IMR-90 (cell line): ENCODE measurements around the gene IL17REL. TPM values are rescaled to one million over a fixed set of nuclear protein-coding genes. Genes with fewer than 3 reads are reported as not detected.

ENCODE experiments used
- ATAC-seq: fragments of 200-7000 bp; cut with Tn5 transposase; 2 replicates; pipeline ENCODE4 v1.9.1; 2020; ENCODE audit warnings: low read depth, mild to moderate bottlenecking, moderate library complexity
- BruUV-seq: library from RNA; stranded (reverse); fragments of 400-500 nt; replicated peaks from 2 replicates; lab custom pipeline; 2021; lab: Mats Ljungman, UMichigan
- CTCF ChIA-PET: fragments of 300-600 bp; formaldehyde crosslinking; extraction: SDS; loops from one replicate; lab custom pipeline; 2021; ENCODE audit warnings: antibody characterized with exemption; lab: Yijun Ruan, JAX
- POLR2A ChIA-PET: fragments of 300-600 bp; sonication (Branson Sonifier 250); formaldehyde crosslinking; loops from one replicate; lab custom pipeline; 2022; ENCODE audit warnings: antibody characterized with exemption; ENCODE audit not compliant: unreplicated experiment; lab: Charles Lee
- DNase-seq: peaks from one replicate; pipeline ENCODE4 v3.0.0; 2013
- H2AFZ ChIP-seq: replicated peaks from 2 replicates; pipeline ENCODE3; 2013; ENCODE audit warnings: low read length, mild to moderate bottlenecking; ENCODE audit not compliant: poor library complexity
- H2AK5ac ChIP-seq: 2 replicates; pipeline ENCODE4 v1.6.1; 2013; ENCODE audit warnings: low read depth, low read length, inconsistent platforms
- H2AK9ac ChIP-seq: replicated peaks from 2 replicates; pipeline ENCODE3; 2013; ENCODE audit warnings: mild to moderate bottlenecking, low read depth, low read length, moderate library complexity; ENCODE audit not compliant: poor library complexity
- H2BK120ac ChIP-seq: 2 replicates; pipeline ENCODE4 v1.6.1; 2013; ENCODE audit warnings: low read depth, low read length, inconsistent platforms
- H2BK15ac ChIP-seq: 3 replicates; pipeline ENCODE4 v1.6.1; 2013; ENCODE audit warnings: low read depth, low read length, inconsistent platforms
- H2BK20ac ChIP-seq: 2 replicates; pipeline ENCODE4 v1.6.1; 2013; ENCODE audit warnings: low read depth, mild to moderate bottlenecking, inconsistent platforms, low read length, moderate library complexity
- H2BK5ac ChIP-seq: 2 replicates; pipeline ENCODE4 v1.6.1; 2013; ENCODE audit warnings: mild to moderate bottlenecking, low read depth, low read length, inconsistent platforms; ENCODE audit not compliant: poor library complexity, severe bottlenecking
- H3K14ac ChIP-seq: replicated peaks from 2 replicates; pipeline ENCODE4 v1.6.1; 2013; ENCODE audit warnings: low read depth, low read length, inconsistent platforms
- H3K18ac ChIP-seq: 2 replicates; pipeline ENCODE4 v1.6.1; 2013; ENCODE audit warnings: low read depth, low read length, control low read depth
- H3K23ac ChIP-seq: 2 replicates; pipeline ENCODE4 v1.6.1; 2013; ENCODE audit warnings: low read depth, low read length, inconsistent platforms
- H3K27ac ChIP-seq: 2 replicates; pipeline ENCODE4 v1.5.1; 2013; ENCODE audit warnings: mild to moderate bottlenecking, control low read depth, low read length; ENCODE audit not compliant: insufficient read depth
- H3K27me3 ChIP-seq: 2 replicates; pipeline ENCODE4 v1.6.1; 2013; ENCODE audit warnings: low read length; ENCODE audit not compliant: control insufficient read depth, insufficient read depth
- H3K36me3 ChIP-seq: 2 replicates; pipeline ENCODE4 v1.6.1; 2013; ENCODE audit warnings: low read length, mixed read lengths; ENCODE audit not compliant: control insufficient read depth, insufficient read depth
- H3K4ac ChIP-seq: 2 replicates; pipeline ENCODE4 v1.6.1; 2013; ENCODE audit warnings: low read depth, low read length, inconsistent platforms
- H3K4me1 ChIP-seq: 2 replicates; pipeline ENCODE4 v1.6.1; 2013; ENCODE audit warnings: low read length, mixed read lengths; ENCODE audit not compliant: control insufficient read depth, insufficient read depth
- H3K4me2 ChIP-seq: 2 replicates; pipeline ENCODE4 v1.6.1; 2013; ENCODE audit warnings: low read depth, mild to moderate bottlenecking, control low read depth, low read length, moderate library complexity
- H3K4me3 ChIP-seq: 2 replicates; pipeline ENCODE4 v1.5.1; 2013; ENCODE audit warnings: low read depth, mild to moderate bottlenecking, control low read depth, low read length, moderate library complexity; ENCODE audit not compliant: insufficient read depth
- H3K56ac ChIP-seq: 2 replicates; pipeline ENCODE4 v1.6.1; 2013; ENCODE audit warnings: low read length, inconsistent platforms; ENCODE audit not compliant: insufficient read depth; ENCODE audit errors: extremely low read depth
- H3K79me1 ChIP-seq, 2 experiments: 2 replicates each; pipeline ENCODE4 v1.6.1; 2013; ENCODE audit warnings: low read length in 2 of 2, inconsistent platforms in 1 of 2, low read depth in 1 of 2
- H3K9ac ChIP-seq: 2 replicates; pipeline ENCODE4 v1.6.1; 2013; ENCODE audit warnings: low read depth, low read length, control low read depth
- H3K9me1 ChIP-seq: 2 replicates; pipeline ENCODE4 v1.6.1; 2013; ENCODE audit warnings: low read length, inconsistent platforms; ENCODE audit not compliant: insufficient read depth
- H3K9me3 ChIP-seq: 2 replicates; pipeline ENCODE4 v1.6.1; 2013; ENCODE audit warnings: low read length; ENCODE audit not compliant: control insufficient read depth, insufficient read depth
- H4K20me1 ChIP-seq: 2 replicates; pipeline ENCODE4 v1.6.1; 2013; ENCODE audit warnings: low read length, inconsistent platforms; ENCODE audit not compliant: insufficient read depth
- H4K5ac ChIP-seq: 2 replicates; pipeline ENCODE4 v1.6.1; 2013; ENCODE audit warnings: mild to moderate bottlenecking, low read depth, low read length, control low read depth
- H4K8ac ChIP-seq, 2 experiments: 2 replicates each; pipeline ENCODE4 v1.6.1; 2013; ENCODE audit warnings: low read depth in 2 of 2, low read length in 2 of 2, control low read depth in 1 of 2, inconsistent platforms in 1 of 2
- H4K91ac ChIP-seq: 2 replicates; pipeline ENCODE4 v1.6.1; 2013; ENCODE audit warnings: low read depth, low read length, inconsistent platforms; ENCODE audit not compliant: insufficient read depth
- BHLHE40 ChIP-seq: fragments of 150-350 bp; IDR thresholded peaks from 2 replicates; pipeline ENCODE4 v1.6.1; 2016; ENCODE audit warnings: mild to moderate bottlenecking, low read depth, low read length
- FOS ChIP-seq: fragments of 150-350 bp; IDR thresholded peaks from 2 replicates; pipeline ENCODE4 v1.6.1; 2016; ENCODE audit warnings: low read depth, low read length
- MXI1 ChIP-seq: IDR thresholded peaks from 2 replicates; pipeline ENCODE4 v1.6.1; 2012; ENCODE audit warnings: low read depth, mild to moderate bottlenecking, low read length, moderate library complexity, borderline replicate concordance
- WGBS, 2 experiments: methylation state at CpG; one replicate each; pipeline versions ENCODE4 v1.1.5 to v1.1.7; 2013; ENCODE audit warnings: missing lambda C conversion rate in 2 of 2; ENCODE audit not compliant: insufficient read length in 1 of 2; ENCODE audit errors: extremely low coverage in 2 of 2; 5-methylcytosine and 5-hydroxymethylcytosine counted together
- dilution Hi-C: fragments of 300-500 bp; cut with HindIII; formaldehyde crosslinking; loops from one replicate; pipeline ENCODE4 v1.14.3; 2018; ENCODE audit warnings: low sequenced_read_pairs; ENCODE audit not compliant: unreplicated experiment
- in situ Hi-C: fragments of 300-500 bp; cut with MboI; formaldehyde crosslinking; loops from 3 replicates; pipeline ENCODE4 v1.14.3; 2019; ENCODE audit warnings: low sequenced_read_pairs, inconsistent platforms, mixed read lengths
- intact Hi-C: fragments of 100-400 bp; cut with micrococcal nuclease; formaldehyde crosslinking; loops from 2 replicates; pipeline ENCODE4 v1.10.0; 2022
- polyA plus RNA-seq, 3 experiments: library from polyadenylated mRNA; depleted of rRNA; stranded (reverse); fragments of >200 nt; gene quantifications; 2 replicates each; pipeline ENCODE4 v1.2.3, GENCODE V29; 2012; ENCODE audit warnings: low replicate concordance in 1 of 3
- total RNA-seq: library from RNA; depleted of rRNA; stranded (reverse); fragments of >200 nt; gene quantifications from 2 replicates; pipeline ENCODE4 v1.2.3, GENCODE V29; 2012
- TF ChIP-seq, protein P1 (sequence below): fragments of 150-350 bp; IDR thresholded peaks from 2 replicates; pipeline ENCODE4 v1.6.1; 2017; ENCODE audit warnings: mild to moderate bottlenecking, antibody characterized with exemption, low read length, low read depth
- TF ChIP-seq, protein P2 (sequence below): fragments of 150-350 bp; IDR thresholded peaks from 2 replicates; pipeline ENCODE4 v1.6.1; 2016; ENCODE audit warnings: low read depth, mild to moderate bottlenecking, low read length, moderate library complexity, borderline replicate concordance
- TF ChIP-seq, protein P3 (sequence below): conservative IDR thresholded peaks from 2 replicates; pipeline ENCODE4 v1.5.1; 2012; ENCODE audit warnings: mild to moderate bottlenecking, low read depth, low read length, improper control_type of control experiment

IL17REL gene
- total and polyA plus RNA-seq, 2 of the 4 experiments (the other 2 are of a cell fraction), result not detected

DNA sequence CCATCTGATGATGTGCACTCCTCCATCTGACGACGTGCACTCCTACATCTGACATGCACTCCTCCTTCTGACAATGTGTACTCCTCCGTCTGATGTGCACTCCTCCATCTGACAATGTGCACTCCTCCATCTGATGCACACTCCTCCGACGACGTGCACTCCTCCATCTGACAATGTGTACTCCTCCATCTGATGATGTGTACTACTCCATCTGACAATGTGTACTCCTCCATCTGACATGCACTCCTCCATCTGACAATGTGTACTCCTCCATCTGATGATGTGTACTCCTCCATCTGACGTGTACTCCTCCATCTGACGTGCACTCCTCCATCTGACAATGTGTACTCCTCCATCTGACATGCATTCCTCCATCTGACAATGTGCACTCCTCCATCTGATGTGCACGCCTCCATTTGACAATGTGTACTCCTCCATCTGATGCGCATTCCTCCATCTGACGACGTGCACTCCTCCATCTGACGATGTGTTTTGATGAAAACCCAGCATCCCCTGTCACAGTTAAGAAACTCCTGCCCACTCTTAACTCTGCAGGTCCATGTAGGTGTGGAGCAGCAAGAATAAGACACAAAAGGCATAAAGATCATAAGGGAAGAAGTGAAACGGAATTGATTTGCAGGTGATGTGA is 9.7 kb upstream of the IL17REL start:
- DNase-seq (no peak), ATAC-seq (no peak)
- Histone ChIP-seq H3K14ac (no peak overlapping the region), H3K9ac (no peak overlapping the region), H3K4me3 (no peak overlapping the region), H3K9me1 (0 out of 2 replicates have a peak, but pooled peaks cover 5% of the 10 kb centered on the region), H2BK15ac (no peak overlapping the region), H2AFZ (no peak overlapping the region), H4K8ac (no peak overlapping the region), H2BK20ac (no peak overlapping the region), H3K4ac (no peak overlapping the region), H3K79me1 (no peaks in the 10 kb centered on the region), H4K91ac (no peak overlapping the region), H2BK5ac (no peak overlapping the region), H3K36me3 (no peaks in the 10 kb centered on the region), H3K27me3 (peaks cover 27% of the 10 kb centered on the region), H3K4me1 (no peaks in the 10 kb centered on the region), H3K9me3 (peaks cover 4% of the 10 kb centered on the region; the same call in 1 of the 2 replicates), H3K4me2 (no peak overlapping the region), H3K56ac (no peak overlapping the region), H2BK120ac (no peak overlapping the region), H4K5ac (no peak overlapping the region), H2AK5ac (no peak overlapping the region), H4K20me1 (no peaks in the 10 kb centered on the region), H3K18ac (no peak overlapping the region), H3K23ac (no peak overlapping the region), H3K27ac (no peak overlapping the region), H2AK9ac (no peak overlapping the region)
- in situ Hi-C loops, result no loop called here
- dilution Hi-C loops, result no loop called here
- intact Hi-C loops, result no loop called here
- no TSS peak for BruUV-seq
- WGBS, 2 experiments, result 86% methylated on average over 12 of the region's 14 CpGs; no CpG with 5 or more reads in 1 of the 2 experiments
- no peak for TF ChIP-seq MXI1
- TF ChIP-seq, protein P1, sequence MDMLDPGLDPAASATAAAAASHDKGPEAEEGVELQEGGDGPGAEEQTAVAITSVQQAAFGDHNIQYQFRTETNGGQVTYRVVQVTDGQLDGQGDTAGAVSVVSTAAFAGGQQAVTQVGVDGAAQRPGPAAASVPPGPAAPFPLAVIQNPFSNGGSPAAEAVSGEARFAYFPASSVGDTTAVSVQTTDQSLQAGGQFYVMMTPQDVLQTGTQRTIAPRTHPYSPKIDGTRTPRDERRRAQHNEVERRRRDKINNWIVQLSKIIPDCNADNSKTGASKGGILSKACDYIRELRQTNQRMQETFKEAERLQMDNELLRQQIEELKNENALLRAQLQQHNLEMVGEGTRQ, result no peak
- TF ChIP-seq, protein P2, sequence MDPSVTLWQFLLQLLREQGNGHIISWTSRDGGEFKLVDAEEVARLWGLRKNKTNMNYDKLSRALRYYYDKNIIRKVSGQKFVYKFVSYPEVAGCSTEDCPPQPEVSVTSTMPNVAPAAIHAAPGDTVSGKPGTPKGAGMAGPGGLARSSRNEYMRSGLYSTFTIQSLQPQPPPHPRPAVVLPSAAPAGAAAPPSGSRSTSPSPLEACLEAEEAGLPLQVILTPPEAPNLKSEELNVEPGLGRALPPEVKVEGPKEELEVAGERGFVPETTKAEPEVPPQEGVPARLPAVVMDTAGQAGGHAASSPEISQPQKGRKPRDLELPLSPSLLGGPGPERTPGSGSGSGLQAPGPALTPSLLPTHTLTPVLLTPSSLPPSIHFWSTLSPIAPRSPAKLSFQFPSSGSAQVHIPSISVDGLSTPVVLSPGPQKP, result no peak
- TF ChIP-seq, protein P3, sequence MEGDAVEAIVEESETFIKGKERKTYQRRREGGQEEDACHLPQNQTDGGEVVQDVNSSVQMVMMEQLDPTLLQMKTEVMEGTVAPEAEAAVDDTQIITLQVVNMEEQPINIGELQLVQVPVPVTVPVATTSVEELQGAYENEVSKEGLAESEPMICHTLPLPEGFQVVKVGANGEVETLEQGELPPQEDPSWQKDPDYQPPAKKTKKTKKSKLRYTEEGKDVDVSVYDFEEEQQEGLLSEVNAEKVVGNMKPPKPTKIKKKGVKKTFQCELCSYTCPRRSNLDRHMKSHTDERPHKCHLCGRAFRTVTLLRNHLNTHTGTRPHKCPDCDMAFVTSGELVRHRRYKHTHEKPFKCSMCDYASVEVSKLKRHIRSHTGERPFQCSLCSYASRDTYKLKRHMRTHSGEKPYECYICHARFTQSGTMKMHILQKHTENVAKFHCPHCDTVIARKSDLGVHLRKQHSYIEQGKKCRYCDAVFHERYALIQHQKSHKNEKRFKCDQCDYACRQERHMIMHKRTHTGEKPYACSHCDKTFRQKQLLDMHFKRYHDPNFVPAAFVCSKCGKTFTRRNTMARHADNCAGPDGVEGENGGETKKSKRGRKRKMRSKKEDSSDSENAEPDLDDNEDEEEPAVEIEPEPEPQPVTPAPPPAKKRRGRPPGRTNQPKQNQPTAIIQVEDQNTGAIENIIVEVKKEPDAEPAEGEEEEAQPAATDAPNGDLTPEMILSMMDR, result no peak
- no peak for TF ChIP-seq BHLHE40
- no peak for TF ChIP-seq FOS
- ChIA-PET CTCF (no interaction called here), POLR2A (no interaction called here)
